WTC11 (cell line): ENCODE results near the gene ACP1. TPM values are rescaled to one million over a fixed set of nuclear protein-coding genes. Genes with fewer than 3 reads are reported as not detected.

ENCODE experiments used
- ATAC-seq: fragments of 200-7000 bp; cut with Tn5 transposase; 2 replicates; pipeline ENCODE4 v1.10.0; 2021; ENCODE audit warnings: mild to moderate bottlenecking, moderate library complexity
- CTCF ChIA-PET: fragments of 300-600 bp; sonication (Branson Sonifier 250); formaldehyde crosslinking; loops from one replicate; lab custom pipeline; 2021; ENCODE audit warnings: antibody characterized with exemption; lab: Charles Lee
- POLR2A ChIA-PET: fragments of 350-600 bp; sonication (Branson Sonifier 250); formaldehyde crosslinking; loops from one replicate; lab custom pipeline; 2021; ENCODE audit warnings: antibody characterized with exemption; lab: Charles Lee
- DNase-seq: peaks from one replicate; pipeline ENCODE4 v3.0.0; 2021; ENCODE audit warnings: low spot score
- H3K27ac Mint-ChIP-seq: 2 replicates; pipeline ENCODE4 v1.8.0; 2021; ENCODE audit warnings: mixed read lengths
- H3K27me3 Mint-ChIP-seq: 2 replicates; pipeline ENCODE4 v1.8.0; 2021; ENCODE audit warnings: low read depth, mild to moderate bottlenecking, moderate library complexity, mixed read lengths
- H3K36me3 Mint-ChIP-seq: 2 replicates; pipeline ENCODE4 v1.8.0; 2021; ENCODE audit warnings: mixed read lengths
- H3K4me1 Mint-ChIP-seq: 2 replicates; pipeline ENCODE4 v1.8.0; 2022; ENCODE audit warnings: mixed read lengths
- H3K4me3 Mint-ChIP-seq: 2 replicates; pipeline ENCODE4 v1.8.0; 2021; ENCODE audit warnings: mild to moderate bottlenecking, moderate library complexity, mixed read lengths
- H3K9me3 Mint-ChIP-seq: 2 replicates; pipeline ENCODE4 v1.8.0; 2021; ENCODE audit warnings: mixed read lengths
- AFF4 ChIP-seq: sonication (generic); formaldehyde crosslinking; IDR thresholded peaks from 2 replicates; pipeline ENCODE4 v1.8.1; 2023; ENCODE audit warnings: mild to moderate bottlenecking, missing genetic modification reagents, borderline replicate concordance
- AR ChIP-seq: fragments of 250-450 bp; sonication (Bioruptor Pico); IDR thresholded peaks from 2 replicates; pipeline ENCODE4 v1.9.0; 2021; ENCODE audit warnings: mild to moderate bottlenecking
- ELF4 ChIP-seq: sonication (generic); formaldehyde crosslinking; IDR thresholded peaks from 2 replicates; pipeline ENCODE4 v1.8.1; 2022; ENCODE audit warnings: low read depth, mild to moderate bottlenecking, moderate library complexity, missing genetic modification reagents
- IRF1 ChIP-seq: sonication (generic); formaldehyde crosslinking; IDR thresholded peaks from 2 replicates; pipeline ENCODE4 v1.8.0; 2023; ENCODE audit warnings: missing genetic modification reagents
- IRF2 ChIP-seq: sonication (generic); formaldehyde crosslinking; IDR thresholded peaks from 2 replicates; pipeline ENCODE4 v1.8.0; 2022; ENCODE audit warnings: low read depth, missing genetic modification reagents, borderline replicate concordance
- JUN ChIP-seq: sonication (generic); formaldehyde crosslinking; IDR thresholded peaks from 2 replicates; pipeline ENCODE4 v1.8.0; 2023; ENCODE audit warnings: mild to moderate bottlenecking, missing genetic modification reagents
- MXD4 ChIP-seq: fragments of 250-450 bp; sonication (Bioruptor Pico); IDR thresholded peaks from 2 replicates; pipeline ENCODE4 v1.8.0; 2021; ENCODE audit warnings: mild to moderate bottlenecking, moderate library complexity, borderline replicate concordance
- MYBL2 ChIP-seq: sonication (generic); formaldehyde crosslinking; IDR thresholded peaks from 2 replicates; pipeline ENCODE4 v1.8.1; 2023; ENCODE audit warnings: mild to moderate bottlenecking, moderate library complexity, missing genetic modification reagents
- NFATC4 ChIP-seq: fragments of 250-450 bp; sonication (Bioruptor Pico); IDR thresholded peaks from 2 replicates; pipeline ENCODE4 v1.9.0; 2021; ENCODE audit warnings: mild to moderate bottlenecking
- OVOL2 ChIP-seq: fragments of 250-450 bp; sonication (Bioruptor Pico); IDR thresholded peaks from 2 replicates; pipeline ENCODE4 v1.9.0; 2021; ENCODE audit warnings: mild to moderate bottlenecking, borderline replicate concordance
- PRDM15 ChIP-seq: sonication (generic); formaldehyde crosslinking; IDR thresholded peaks from 2 replicates; pipeline ENCODE4 v1.8.0; 2022; ENCODE audit warnings: missing genetic modification reagents
- TEAD1 ChIP-seq: sonication (generic); formaldehyde crosslinking; IDR thresholded peaks from 2 replicates; pipeline ENCODE4 v1.8.0; 2022; ENCODE audit warnings: mild to moderate bottlenecking, missing genetic modification reagents
- USF1 ChIP-seq: sonication (generic); formaldehyde crosslinking; IDR thresholded peaks from 2 replicates; pipeline ENCODE4 v1.8.0; 2022; ENCODE audit warnings: mild to moderate bottlenecking, missing genetic modification reagents
- ZSCAN18 ChIP-seq: fragments of 250-450 bp; sonication (Bioruptor Pico); IDR thresholded peaks from 2 replicates; pipeline ENCODE4 v2.1.2; 2022; ENCODE audit warnings: mild to moderate bottlenecking, moderate library complexity
- total RNA-seq: library from RNA; stranded (reverse); gene quantifications from 3 replicates; pipeline ENCODE4 v1.2.3, GENCODE V29; 2021

The ACP1 gene
- total RNA-seq, 1 experiment from 2014 or later = 150 TPM

- TF ChIP-seq PRDM15 (CRISPR knock-in tag) (no peak), AR (CRISPR knock-in tag) (no peak), USF1 (CRISPR knock-in tag) (no peak)
These were observed 31.7 kb upstream of the ACP1 start (continued) for GRCh38 chr2:233030-233429.

- TF ChIP-seq MXD4 (CRISPR knock-in tag) (no peak), IRF2 (CRISPR knock-in tag) (no peak), NFATC4 (no peak)
- TF ChIP-seq, all 79 proteins: peak for 0
- ChIA-PET CTCF (interaction anchor here (1.0 to 3.3 kb wide), 2 partner anchors 12 to 34 kb away, joined by 3 to 31 read pairs; no protein-coding TSS in a partner anchor), POLR2A (no interaction called here)
- H3K27ac Mint-ChIP-seq = 0 out of 2 replicates have a peak overlapping the region, but pooled peaks have one; percentile 52
- no peak overlapping the region for H3K4me3 Mint-ChIP-seq
- no peaks in the 10 kb centered on the region for H3K9me3 Mint-ChIP-seq
- no peak for ATAC-seq
- peaks cover 5% of the 10 kb centered on the region for H3K36me3 Mint-ChIP-seq
- peaks cover 36% of the 10 kb centered on the region for H3K4me1 Mint-ChIP-seq
- no peaks in the 10 kb centered on the region for H3K27me3 Mint-ChIP-seq
- DNase-seq = no peak
These were observed 30.3 kb upstream of the ACP1 start for GRCh38 chr2:234421-234820.

- CTCF ChIA-PET = interaction anchor here (2.7 kb wide), 1 partner anchor 9 kb away, joined by 16 read pairs; no protein-coding TSS in a partner anchor
- H3K27me3 Mint-ChIP-seq = no peaks in the 10 kb centered on the region
- no peak for DNase-seq
- no peak overlapping the region for H3K4me3 Mint-ChIP-seq
- no peak for ATAC-seq
- TF ChIP-seq TEAD1 = no peak
- peaks cover 34% of the 10 kb centered on the region for H3K4me1 Mint-ChIP-seq
- peaks cover 14% of the 10 kb centered on the region for H3K36me3 Mint-ChIP-seq
- 0 out of 2 replicates have a peak overlapping the region, but pooled peaks have one; percentile 24 for H3K27ac Mint-ChIP-seq
- POLR2A ChIA-PET = interaction anchor here (0.6 kb wide), 1 partner anchor 14 kb away, joined by 3 read pairs; no protein-coding TSS in a partner anchor
- H3K9me3 Mint-ChIP-seq = no peaks in the 10 kb centered on the region
These were observed 27.7 kb upstream of the ACP1 start for GRCh38 chr2:236993-237539.

GRCh38 chr2:237878-238277 lies 26.9 kb upstream of the ACP1 start:
- H3K36me3 Mint-ChIP-seq = peaks cover 21% of the 10 kb centered on the region
- H3K4me1 Mint-ChIP-seq = peaks cover 28% of the 10 kb centered on the region
- no peak overlapping the region for H3K27ac Mint-ChIP-seq
- ChIA-PET POLR2A (no interaction called here), CTCF (interaction anchor here (2.7 kb wide), 1 partner anchor 9 kb away, joined by 16 read pairs; no protein-coding TSS in a partner anchor)
- no peak for DNase-seq
- no peak for ATAC-seq
- no peak overlapping the region for H3K4me3 Mint-ChIP-seq
- peaks cover 5% of the 10 kb centered on the region; the same call in 1 of the 2 replicates for H3K9me3 Mint-ChIP-seq
- H3K27me3 Mint-ChIP-seq = no peaks in the 10 kb centered on the region
- TF ChIP-seq OVOL2 (CRISPR knock-in tag) (no peak), AFF4 (no peak), IRF1 (CRISPR knock-in tag) (no peak), ELF4 (CRISPR knock-in tag) (no peak), JUN (CRISPR knock-in tag) (no peak), MYBL2 (CRISPR knock-in tag) (no peak), ZSCAN18 (CRISPR knock-in tag) (no peak)
